DMS153 treated with DMSO at 0.1 percent for 48 hours (cell line): ENCODE data around the gene FBXL7.

Experiments
- DNase-seq: peaks from one replicate; lab custom pipeline; 2025; ENCODE audit not compliant: unreplicated experiment; lab: John Stamatoyannopoulos, UW

FBXL7 gene

GRCh38 chr5:15980835-15981234 is 480.9 kb downstream of the FBXL7 start:
- DNase-seq, result no peak

- DNase-seq, result no peak
Measured at GRCh38 chr5:15983392-15983791, 483.4 kb downstream of the FBXL7 start.
